HG03575 (cell line): ENCODE results near the gene CMYA5.

Experiments used
- ATAC-seq: cut with Tn5 transposase; IDR thresholded peaks from one replicate; pipeline ENCODE4 v1.9.1; 2021; ENCODE audit not compliant: unreplicated experiment, insufficient number of reproducible peaks, low FRiP score; ENCODE audit errors: extremely low read depth

The CMYA5 gene

GRCh38 chr5:79846198-79846521 lies 156.5 kb downstream of the CMYA5 start:
- ATAC-seq: no peak

- ATAC-seq: no peak
These were observed 157.9 kb downstream of the CMYA5 start for GRCh38 chr5:79847561-79847960.

GRCh38 chr5:79849061-79849460 lies 159.4 kb downstream of the CMYA5 start:
- ATAC-seq: no peak
